Body of pancreas (tissue), 4 donors: ENCODE data around the gene ZNF566. TPM values are rescaled to one million over a fixed set of nuclear protein-coding genes. Genes with fewer than 3 reads are reported as not detected.

ENCODE experiments used
- ATAC-seq: fragments of 150-250 bp; one replicate; pipeline ENCODE4 v1.9.1; 2016
- DNase-seq, 4 donors: peaks; one replicate each; pipeline ENCODE4 v3.0.0-alpha.2; 2019
- H3K27ac ChIP-seq, 4 donors: fragments of 200-600 bp; sonication (generic); 1 replicate in 3 of 4; 2 replicates in 1 of 4; pipeline versions ENCODE4 v1.5.1 to v1.6.1; 2016 to 2019; ENCODE audit warnings: mild to moderate bottlenecking in 1 of 4, mixed read lengths in 1 of 4, moderate library complexity in 1 of 4
- H3K27me3 ChIP-seq, 2 donors: fragments of 200-600 bp; sonication (generic); one replicate each; pipeline ENCODE4 v1.6.0; 2016; ENCODE audit warnings: mild to moderate bottlenecking in 1 of 2
- H3K36me3 ChIP-seq, 2 donors: fragments of 200-600 bp; sonication (generic); replicated peaks in 1 of 2; 2 replicates each; pipeline ENCODE4 v1.5.1; 2016; ENCODE audit warnings: low read depth in 2 of 2; ENCODE audit not compliant: insufficient read depth in 1 of 2
- H3K4me1 ChIP-seq: fragments of 200-600 bp; sonication (generic); one replicate; pipeline ENCODE4 v1.6.0; 2016
- H3K4me3 ChIP-seq, 2 donors: fragments of 200-600 bp; sonication (generic); 1 replicate in 1 of 2; 2 replicates in 1 of 2; pipeline ENCODE4 v1.5.1; 2016 to 2019
- H3K9me3 ChIP-seq, 3 donors: fragments of 200-600 bp; sonication (generic); 1 replicate in 2 of 3; 2 replicates in 1 of 3; pipeline ENCODE4 v1.5.1; 2016
- POLR2A ChIP-seq, 3 donors: fragments of 450-650 bp; IDR thresholded peaks; one replicate each; pipeline ENCODE4 v1.6.1; 2016; ENCODE audit warnings: antibody characterized with exemption in 3 of 3, mild to moderate bottlenecking in 2 of 3
- WGBS, 2 donors: methylation state at CpG; one replicate each; pipeline ENCODE4 v1.1.5; 2017; 5-methylcytosine and 5-hydroxymethylcytosine counted together
- intact Hi-C: fragments of 100-400 bp; cut with DNase I; formaldehyde crosslinking; loops from one replicate; pipeline ENCODE4 v1.15.1; 2023
- total RNA-seq, 2 donors: library from RNA; depleted of rRNA; stranded (reverse); fragments of >200 nt; gene quantifications; one replicate each; pipeline ENCODE4 v1.1.0, GENCODE V29; 2016
- TF ChIP-seq, protein P1 (sequence below), 7 experiments: fragments of 450-650 bp in 4 of 7; fragments of 200-600 bp in 3 of 7; sonication (generic) in 3 of 7; IDR thresholded peaks; one replicate each; pipeline ENCODE4 v1.5.1; 2016 to 2019; ENCODE audit warnings: antibody characterized with exemption in 7 of 7

The ZNF566 gene
- total RNA-seq, 2 donors from 2014 or later = 4.4 to 9.9 TPM

DNA sequence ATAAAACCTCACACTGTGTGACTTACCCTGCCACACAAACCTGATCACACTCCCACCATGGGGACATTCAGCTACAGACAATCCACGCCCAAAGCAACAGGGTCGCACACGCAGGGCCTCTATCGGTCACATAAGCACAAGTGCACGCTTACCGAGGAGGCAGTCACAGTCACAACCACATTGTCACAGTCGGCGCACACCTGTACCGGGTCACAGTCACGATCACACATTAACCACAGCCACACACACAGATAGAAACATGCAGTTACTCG, 579 bp downstream of the ZNF566 start:
- intact Hi-C loops = no loop called here
- DNase-seq = peak in 3 of 4 donors; percentile 17 to 30 (median 23)

DNA sequence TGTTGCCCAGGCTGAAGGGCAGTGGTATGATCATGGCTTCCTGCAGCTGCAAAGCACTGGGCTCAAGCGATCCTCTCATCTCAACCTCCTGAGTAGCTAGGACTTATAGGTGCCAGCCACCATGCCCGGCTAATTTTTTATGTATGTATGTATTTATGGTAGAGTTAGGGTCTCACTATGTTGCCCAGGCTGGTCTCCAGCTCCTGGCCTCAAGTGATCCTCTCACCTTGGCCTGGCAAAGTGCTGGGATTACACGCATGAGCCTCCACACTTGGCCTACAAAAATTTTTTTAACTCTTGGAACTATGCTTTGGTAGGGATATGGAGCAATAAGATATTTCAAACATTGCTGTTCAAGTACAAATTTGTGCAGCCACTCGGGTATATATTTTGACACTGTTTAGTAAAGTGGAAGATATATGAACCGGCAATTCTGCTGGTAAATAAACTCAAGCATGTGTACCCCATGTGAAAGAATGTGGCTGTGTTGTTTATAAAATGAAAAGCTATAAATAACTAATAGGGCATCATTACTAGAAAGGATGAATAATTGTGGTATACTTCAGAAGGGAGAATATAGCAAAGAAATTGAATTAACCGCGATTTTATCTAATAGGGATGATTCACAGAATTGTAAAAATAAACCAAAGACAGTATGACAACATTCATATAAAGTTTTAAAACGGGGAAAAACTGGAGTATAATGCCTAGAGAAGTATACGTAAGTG, 1.1 kb downstream of the ZNF566 start:
- peak overlapping the region in 3 of 4 donors; percentile 82 to 92 (median 88) for H3K27ac ChIP-seq
- TF ChIP-seq POLR2A (IDR thresholded peaks at IDR 0.05) = no peak
- TF ChIP-seq, protein P1, sequence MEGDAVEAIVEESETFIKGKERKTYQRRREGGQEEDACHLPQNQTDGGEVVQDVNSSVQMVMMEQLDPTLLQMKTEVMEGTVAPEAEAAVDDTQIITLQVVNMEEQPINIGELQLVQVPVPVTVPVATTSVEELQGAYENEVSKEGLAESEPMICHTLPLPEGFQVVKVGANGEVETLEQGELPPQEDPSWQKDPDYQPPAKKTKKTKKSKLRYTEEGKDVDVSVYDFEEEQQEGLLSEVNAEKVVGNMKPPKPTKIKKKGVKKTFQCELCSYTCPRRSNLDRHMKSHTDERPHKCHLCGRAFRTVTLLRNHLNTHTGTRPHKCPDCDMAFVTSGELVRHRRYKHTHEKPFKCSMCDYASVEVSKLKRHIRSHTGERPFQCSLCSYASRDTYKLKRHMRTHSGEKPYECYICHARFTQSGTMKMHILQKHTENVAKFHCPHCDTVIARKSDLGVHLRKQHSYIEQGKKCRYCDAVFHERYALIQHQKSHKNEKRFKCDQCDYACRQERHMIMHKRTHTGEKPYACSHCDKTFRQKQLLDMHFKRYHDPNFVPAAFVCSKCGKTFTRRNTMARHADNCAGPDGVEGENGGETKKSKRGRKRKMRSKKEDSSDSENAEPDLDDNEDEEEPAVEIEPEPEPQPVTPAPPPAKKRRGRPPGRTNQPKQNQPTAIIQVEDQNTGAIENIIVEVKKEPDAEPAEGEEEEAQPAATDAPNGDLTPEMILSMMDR (IDR thresholded peaks at IDR 0.05) = no peak
- intact Hi-C loops = no loop called here

More for the DNA sequence above, 579 bp downstream of the ZNF566 start:
- H3K27ac ChIP-seq = peak overlapping the region; percentile 82 to 92 (median 88)
- H3K4me1 ChIP-seq = peaks cover 5% of the 10 kb centered on the region
- H3K9me3 ChIP-seq = no peaks in the 10 kb centered on the region
- 0 to 1% methylated on average over 11 of the region's 11 CpGs for WGBS, 2 donors
- ATAC-seq = no peak
- no peaks in the 10 kb centered on the region for H3K27me3 ChIP-seq
- TF ChIP-seq, protein P1 (IDR thresholded peaks at IDR 0.05) = no peak
- TF ChIP-seq POLR2A (IDR thresholded peaks at IDR 0.05) = no peak
- H3K36me3 ChIP-seq = no peaks in the 10 kb centered on the region
- peak overlapping the region; percentile 52 to 67 for H3K4me3 ChIP-seq

DNA sequence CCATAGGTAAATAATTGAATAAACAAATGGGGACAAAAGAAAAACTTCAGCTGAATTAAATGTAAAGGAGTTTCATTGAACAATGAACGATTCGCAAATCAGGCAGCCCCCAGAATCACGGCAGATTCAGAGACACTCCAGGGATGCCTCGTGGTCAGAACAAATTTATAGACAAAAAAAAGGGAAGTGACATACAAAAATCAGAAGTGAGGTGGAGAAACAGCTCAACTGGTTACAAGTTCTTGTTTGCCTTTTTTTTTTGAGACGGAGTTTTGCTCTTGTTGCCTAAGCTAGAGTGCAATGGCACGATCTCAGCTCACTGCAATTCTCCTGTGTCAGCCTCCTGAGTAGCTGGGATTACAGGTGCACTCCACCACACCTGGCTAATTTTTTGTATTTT, 5.7 kb downstream of the ZNF566 start:
- Histone ChIP-seq H3K4me3 (no peak overlapping the region), H3K27me3 (no peaks in the 10 kb centered on the region), H3K27ac (no peak overlapping the region), H3K36me3 (no peaks in the 10 kb centered on the region), H3K9me3 (no peaks in the 10 kb centered on the region), H3K4me1 (no peaks in the 10 kb centered on the region)
- 89 to 96% methylated on average over 6 of the region's 6 CpGs for WGBS, 2 donors
- intact Hi-C loops = no loop called here
- DNase-seq (no peak), ATAC-seq (no peak)
- TF ChIP-seq POLR2A (IDR thresholded peaks at IDR 0.05) = no peak
- TF ChIP-seq, protein P1 (IDR thresholded peaks at IDR 0.05) = no peak

More for the DNA sequence above, 1.1 kb downstream of the ZNF566 start:
- Histone ChIP-seq H3K36me3 (no peaks in the 10 kb centered on the region), H3K4me1 (peaks cover 5% of the 10 kb centered on the region), H3K9me3 (no peaks in the 10 kb centered on the region), H3K27me3 (no peaks in the 10 kb centered on the region), H3K4me3 (peak overlapping the region; percentile 52 to 67)
- ATAC-seq (no peak), DNase-seq (no peak)
- WGBS, 2 donors = 41 to 43% methylated on average over 9 of the region's 9 CpGs

DNA sequence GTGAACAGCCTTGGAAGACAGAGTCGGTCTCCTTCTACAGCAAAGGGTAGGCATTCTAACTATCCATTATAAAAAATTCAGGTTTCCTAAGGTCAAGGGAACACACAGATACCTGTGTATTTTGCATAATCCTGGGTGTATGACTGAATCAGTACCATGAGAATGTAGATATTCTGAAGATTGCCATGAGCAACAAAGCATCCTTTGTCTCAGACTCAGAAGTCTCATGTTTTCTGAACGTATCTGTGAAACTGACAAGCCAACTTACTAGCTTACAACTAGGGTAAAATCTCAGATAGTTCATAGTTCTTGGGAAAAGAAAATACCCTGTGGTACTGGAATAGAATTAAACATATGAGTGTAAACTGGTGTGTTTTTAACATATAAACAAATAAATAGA, 6.5 kb downstream of the ZNF566 start:
- WGBS, 2 donors = 63 to 79% methylated on average over 2 of the region's 2 CpGs
- H3K4me1 ChIP-seq = no peaks in the 10 kb centered on the region
- intact Hi-C loops = no loop called here

More for the DNA sequence above, 6.5 kb downstream of the ZNF566 start:
- H3K27me3 ChIP-seq = no peaks in the 10 kb centered on the region
- H3K27ac ChIP-seq = no peak overlapping the region
- no peak for ATAC-seq
- no peak for DNase-seq
- no peaks in the 10 kb centered on the region for H3K36me3 ChIP-seq
- TF ChIP-seq POLR2A (IDR thresholded peaks at IDR 0.05) = no peak
- TF ChIP-seq, protein P1 (IDR thresholded peaks at IDR 0.05) = no peak
- no peak overlapping the region for H3K4me3 ChIP-seq
- no peaks in the 10 kb centered on the region for H3K9me3 ChIP-seq
